ENCODE results near the gene ACVRL1. TPM values are rescaled to one million over a fixed set of nuclear protein-coding genes. Genes with fewer than 3 reads are reported as not detected.

The ACVRL1 gene
- total RNA-seq, 1 donor from 2014 or later = 0.49 TPM

DNA sequence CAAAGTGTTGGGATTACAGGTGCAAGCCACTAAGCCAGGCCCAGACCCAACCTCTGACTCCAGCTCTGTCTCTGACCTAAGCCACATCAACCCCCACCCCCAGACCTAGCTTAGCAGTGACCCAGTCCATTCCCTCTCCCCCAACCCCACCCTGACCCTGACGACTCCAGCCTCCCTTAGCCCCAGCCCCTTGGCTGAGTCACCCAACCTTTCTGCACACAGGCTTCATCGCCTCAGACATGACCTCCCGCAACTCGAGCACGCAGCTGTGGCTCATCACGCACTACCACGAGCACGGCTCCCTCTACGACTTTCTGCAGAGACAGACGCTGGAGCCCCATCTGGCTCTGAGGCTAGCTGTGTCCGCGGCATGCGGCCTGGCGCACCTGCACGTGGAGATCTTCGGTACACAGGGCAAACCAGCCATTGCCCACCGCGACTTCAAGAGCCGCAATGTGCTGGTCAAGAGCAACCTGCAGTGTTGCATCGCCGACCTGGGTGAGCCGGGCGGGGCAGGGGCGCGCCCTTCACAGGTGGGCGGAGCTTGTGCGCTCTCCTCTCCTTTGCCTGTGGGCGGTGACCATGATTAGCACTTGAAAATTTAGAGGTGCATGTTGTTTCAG is 7.8 kb downstream of the ACVRL1 start:
- Mint-ChIP-seq H3K4me3 (no peak overlapping the region), H3K9me3 (no peaks in the 10 kb centered on the region), H3K27me3 (ENCODE audit: low read depth) (no peaks in the 10 kb centered on the region), H3K36me3 (ENCODE audit: low read depth) (no peaks in the 10 kb centered on the region), H3K4me1 (peaks cover 33% of the 10 kb centered on the region), H3K27ac (ENCODE audit: unreplicated experiment) (no peak overlapping the region)
- DNase-seq (ENCODE audit: low read depth, low spot score) = no peak
- TF ChIP-seq, protein P1, sequence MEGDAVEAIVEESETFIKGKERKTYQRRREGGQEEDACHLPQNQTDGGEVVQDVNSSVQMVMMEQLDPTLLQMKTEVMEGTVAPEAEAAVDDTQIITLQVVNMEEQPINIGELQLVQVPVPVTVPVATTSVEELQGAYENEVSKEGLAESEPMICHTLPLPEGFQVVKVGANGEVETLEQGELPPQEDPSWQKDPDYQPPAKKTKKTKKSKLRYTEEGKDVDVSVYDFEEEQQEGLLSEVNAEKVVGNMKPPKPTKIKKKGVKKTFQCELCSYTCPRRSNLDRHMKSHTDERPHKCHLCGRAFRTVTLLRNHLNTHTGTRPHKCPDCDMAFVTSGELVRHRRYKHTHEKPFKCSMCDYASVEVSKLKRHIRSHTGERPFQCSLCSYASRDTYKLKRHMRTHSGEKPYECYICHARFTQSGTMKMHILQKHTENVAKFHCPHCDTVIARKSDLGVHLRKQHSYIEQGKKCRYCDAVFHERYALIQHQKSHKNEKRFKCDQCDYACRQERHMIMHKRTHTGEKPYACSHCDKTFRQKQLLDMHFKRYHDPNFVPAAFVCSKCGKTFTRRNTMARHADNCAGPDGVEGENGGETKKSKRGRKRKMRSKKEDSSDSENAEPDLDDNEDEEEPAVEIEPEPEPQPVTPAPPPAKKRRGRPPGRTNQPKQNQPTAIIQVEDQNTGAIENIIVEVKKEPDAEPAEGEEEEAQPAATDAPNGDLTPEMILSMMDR (conservative IDR thresholded peaks at IDR 0.05) = no peak

DNA sequence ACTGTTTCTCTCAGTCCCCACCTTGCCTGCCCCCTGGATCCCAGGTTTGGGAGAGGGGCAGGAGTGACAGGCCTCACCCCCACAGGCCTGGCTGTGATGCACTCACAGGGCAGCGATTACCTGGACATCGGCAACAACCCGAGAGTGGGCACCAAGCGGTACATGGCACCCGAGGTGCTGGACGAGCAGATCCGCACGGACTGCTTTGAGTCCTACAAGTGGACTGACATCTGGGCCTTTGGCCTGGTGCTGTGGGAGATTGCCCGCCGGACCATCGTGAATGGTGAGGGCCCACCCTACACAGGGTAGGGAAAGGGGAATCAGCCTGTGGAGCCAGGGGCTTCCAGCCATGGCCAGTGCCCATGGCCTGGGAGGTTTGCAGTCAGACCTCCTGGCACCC is 8.6 kb downstream of the ACVRL1 start:
- TF ChIP-seq, protein P1 (conservative IDR thresholded peaks at IDR 0.05) = no peak
- Mint-ChIP-seq H3K27me3 (ENCODE audit: low read depth) (no peaks in the 10 kb centered on the region), H3K27ac (ENCODE audit: unreplicated experiment) (no peak overlapping the region), H3K4me3 (no peak overlapping the region), H3K4me1 (peaks cover 26% of the 10 kb centered on the region), H3K9me3 (no peaks in the 10 kb centered on the region), H3K36me3 (ENCODE audit: low read depth) (no peaks in the 10 kb centered on the region)
- DNase-seq (ENCODE audit: low read depth, low spot score) = no peak

DNA sequence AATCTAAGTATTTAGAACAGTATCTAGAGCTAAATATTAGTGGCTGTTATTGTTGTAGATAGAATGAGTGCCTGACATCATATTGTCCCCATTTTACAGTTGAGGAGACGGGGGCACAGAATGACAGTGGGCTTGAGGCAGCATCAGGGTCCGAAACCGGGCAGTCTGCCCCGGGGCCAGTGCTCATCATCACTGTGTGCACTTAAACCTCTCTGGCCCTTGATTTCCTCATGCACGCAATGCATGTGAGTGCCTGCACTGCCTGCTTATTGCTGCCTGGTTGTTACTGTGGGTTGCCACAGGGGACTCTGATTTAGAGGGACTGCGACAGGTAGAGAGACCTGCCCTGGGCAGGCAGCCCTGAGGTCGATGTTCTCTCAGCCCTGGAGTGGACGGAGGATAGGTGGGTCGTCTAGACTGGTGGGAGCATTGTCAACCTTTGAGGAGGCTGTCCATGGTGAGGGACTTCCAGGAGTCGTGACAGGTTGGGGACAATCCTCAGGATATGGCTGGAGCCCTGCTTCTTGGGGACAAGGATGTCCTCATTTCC is 9.8 kb downstream of the ACVRL1 start:
- DNase-seq (ENCODE audit: low read depth, low spot score) = no peak
- no peaks in the 10 kb centered on the region for H3K9me3 Mint-ChIP-seq
- TF ChIP-seq, protein P1 (conservative IDR thresholded peaks at IDR 0.05) = no peak

DNA sequence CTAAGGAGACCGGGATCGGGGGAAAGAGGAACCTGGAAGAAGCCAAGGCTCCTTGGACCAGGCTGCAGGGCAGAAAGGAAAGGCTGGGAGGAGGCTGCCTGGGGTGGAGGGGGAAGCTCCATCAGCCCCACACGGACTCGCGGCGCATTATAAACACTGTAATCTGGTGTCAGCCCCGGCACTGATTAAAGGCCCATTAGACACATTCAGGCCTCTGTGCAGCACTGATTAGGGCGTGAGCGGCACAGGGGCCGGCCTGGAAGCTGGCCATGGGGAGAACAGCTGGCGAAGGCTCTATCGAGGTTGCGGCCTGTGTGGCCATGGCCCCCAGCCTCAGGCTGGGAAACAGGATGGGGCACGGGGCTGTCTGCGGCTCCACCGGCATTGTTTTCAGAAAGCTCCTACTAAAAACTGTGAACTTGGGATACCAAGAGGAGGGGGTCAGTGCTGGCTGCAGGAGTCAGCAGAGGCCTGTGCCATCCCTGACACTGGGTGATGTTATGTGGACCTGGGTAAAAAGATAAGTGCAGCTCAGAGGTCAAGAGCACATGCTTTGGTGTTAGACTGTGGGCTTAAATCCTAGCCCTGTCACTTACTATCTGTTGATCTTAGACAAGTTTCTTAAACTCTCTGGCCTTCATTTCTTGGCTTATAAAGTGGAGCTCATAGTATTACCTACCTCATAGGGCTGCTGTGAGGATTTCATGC is 10.6 kb downstream of the ACVRL1 start:
- TF ChIP-seq, protein P1 (conservative IDR thresholded peaks at IDR 0.05) = no peak
- no peak overlapping the region for H3K27ac Mint-ChIP-seq (ENCODE audit: unreplicated experiment)
- H3K27me3 Mint-ChIP-seq (ENCODE audit: low read depth) = no peaks in the 10 kb centered on the region
- peaks cover 18% of the 10 kb centered on the region for H3K4me1 Mint-ChIP-seq
- H3K36me3 Mint-ChIP-seq (ENCODE audit: low read depth) = no peaks in the 10 kb centered on the region
- H3K9me3 Mint-ChIP-seq = no peaks in the 10 kb centered on the region
- DNase-seq (ENCODE audit: low read depth, low spot score) = no peak
- H3K4me3 Mint-ChIP-seq = no peak overlapping the region

More for the DNA sequence above, 9.8 kb downstream of the ACVRL1 start:
- H3K4me1 Mint-ChIP-seq = peaks cover 25% of the 10 kb centered on the region
- peak overlapping the region; percentile 62 for H3K27ac Mint-ChIP-seq (ENCODE audit: unreplicated experiment)
- no peak overlapping the region for H3K4me3 Mint-ChIP-seq
- H3K36me3 Mint-ChIP-seq (ENCODE audit: low read depth) = no peaks in the 10 kb centered on the region
- no peaks in the 10 kb centered on the region for H3K27me3 Mint-ChIP-seq (ENCODE audit: low read depth)

DNA sequence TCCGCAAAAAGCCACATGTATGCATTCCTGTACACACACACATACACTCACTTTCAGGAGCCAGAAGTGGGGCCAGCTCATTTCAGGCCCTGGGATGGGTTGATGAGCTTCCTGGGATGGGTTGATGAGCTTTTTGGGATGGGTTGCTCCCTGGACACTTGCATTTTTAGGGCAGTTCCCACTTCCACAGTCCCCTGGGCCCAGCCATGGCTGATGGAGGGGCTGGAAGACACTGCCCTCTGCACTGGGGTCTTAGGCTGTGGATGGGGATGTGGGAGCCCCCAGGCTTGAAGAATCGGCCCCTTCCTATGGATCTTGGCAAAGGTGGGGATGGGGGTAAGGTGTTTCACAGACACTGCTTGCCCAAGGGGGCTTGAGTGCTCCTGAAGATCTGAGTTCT is 12.7 kb downstream of the ACVRL1 start:
- no peaks in the 10 kb centered on the region for H3K36me3 Mint-ChIP-seq (ENCODE audit: low read depth)
- H3K4me1 Mint-ChIP-seq = peaks cover 18% of the 10 kb centered on the region
- H3K27me3 Mint-ChIP-seq (ENCODE audit: low read depth) = peaks cover 3% of the 10 kb centered on the region
- TF ChIP-seq, protein P1 (conservative IDR thresholded peaks at IDR 0.05) = no peak
- H3K4me3 Mint-ChIP-seq = no peak overlapping the region
- no peak overlapping the region for H3K27ac Mint-ChIP-seq (ENCODE audit: unreplicated experiment)
- H3K9me3 Mint-ChIP-seq = no peaks in the 10 kb centered on the region
- no peak for DNase-seq (ENCODE audit: low read depth, low spot score)

Data from neural crest cell (in vitro differentiated cells).